ENCODE measurements around the gene KCNJ1. TPM values are rescaled to one million over a fixed set of nuclear protein-coding genes. Genes with fewer than 3 reads are reported as not detected.

Gene KCNJ1
- total RNA-seq, 1 experiment from 2014 or later, result not detected

- no peak for DNase-seq (ENCODE audit: low read depth)
Observed at GRCh38 chr11:128901653-128902514, 34.8 kb upstream of the KCNJ1 start.

- no peak for DNase-seq (ENCODE audit: low read depth)
Observed at GRCh38 chr11:128900468-128900867, 33.4 kb upstream of the KCNJ1 start.

- DNase-seq (ENCODE audit: low read depth), result no peak
Observed at GRCh38 chr11:128898580-128899344, 31.7 kb upstream of the KCNJ1 start.

GRCh38 chr11:128897826-128898225 is 30.7 kb upstream of the KCNJ1 start:
- DNase-seq (ENCODE audit: low read depth), result no peak

GRCh38 chr11:128896356-128896755 is 29.3 kb upstream of the KCNJ1 start:
- no peak for DNase-seq (ENCODE audit: low read depth)

- DNase-seq (ENCODE audit: low read depth), result no peak
Observed at GRCh38 chr11:128895526-128895925, 28.4 kb upstream of the KCNJ1 start.

- DNase-seq (ENCODE audit: low read depth), result no peak
Observed at GRCh38 chr11:128894685-128895084, 27.6 kb upstream of the KCNJ1 start.

- DNase-seq (ENCODE audit: low read depth), result no peak
Observed at GRCh38 chr11:128894286-128894681, 27.2 kb upstream of the KCNJ1 start.

GRCh38 chr11:128893578-128894285 is 26.6 kb upstream of the KCNJ1 start:
- no peak for DNase-seq (ENCODE audit: low read depth)

GRCh38 chr11:128892866-128893565 is 25.9 kb upstream of the KCNJ1 start:
- DNase-seq (ENCODE audit: low read depth), result no peak

- DNase-seq (ENCODE audit: low read depth), result no peak
Observed at GRCh38 chr11:128891913-128892398, 24.9 kb upstream of the KCNJ1 start.

- no peak for DNase-seq (ENCODE audit: low read depth)
Observed at GRCh38 chr11:128890543-128891368, 23.7 kb upstream of the KCNJ1 start, which contains the start of gene KCNJ5. Gene KCNJ5 (plus strand): TSS chr11:128891356. CDS start chr11:128911274, 19,918 bp downstream.

GRCh38 chr11:128890216-128890542 is 23.1 kb upstream of the KCNJ1 start:
- DNase-seq (ENCODE audit: low read depth), result no peak

- no peak for DNase-seq (ENCODE audit: low read depth)
Observed at GRCh38 chr11:128889657-128890213, 22.6 kb upstream of the KCNJ1 start.

- DNase-seq (ENCODE audit: low read depth), result no peak
Observed at GRCh38 chr11:128888034-128888985, 21.2 kb upstream of the KCNJ1 start.

- DNase-seq (ENCODE audit: low read depth), result no peak
Observed at GRCh38 chr11:128886406-128887124, 19.5 kb upstream of the KCNJ1 start.

GRCh38 chr11:128884703-128885338 is 17.7 kb upstream of the KCNJ1 start:
- DNase-seq (ENCODE audit: low read depth), result peak; percentile 56

- no peak for DNase-seq (ENCODE audit: low read depth)
Observed at GRCh38 chr11:128884054-128884453, 17.0 kb upstream of the KCNJ1 start.

Measured in LHCN-M2 (cell line).